Immature natural killer cell (primary cell): ENCODE measurements around the gene TTBK2. TPM values are rescaled to one million over a fixed set of nuclear protein-coding genes. Genes with fewer than 3 reads are reported as not detected.
A peak's percentile ranks its signal among the peaks of the same experiment; 100 is the strongest.
"Not testable (repeated sequence)": the region's sequence is repeated elsewhere in the genome, so short reads cannot be mapped to it uniquely, and the experiment has no call there.

Source experiments
- DNase-seq, 3 donors: peaks; one replicate each; pipeline ENCODE4 v3.0.0; 2022; ENCODE audit warnings: mixed read lengths in 1 of 3
- H3K27ac Mint-ChIP-seq, 6 donors: one replicate each; pipeline ENCODE4 v1.8.0; 2020; ENCODE audit warnings: mixed read lengths in 6 of 6, mild to moderate bottlenecking in 5 of 6, inconsistent platforms in 4 of 6, moderate library complexity in 3 of 6
- H3K27me3 Mint-ChIP-seq, 3 donors: one replicate each; pipeline ENCODE4 v1.8.0; 2020 to 2021; ENCODE audit warnings: low read depth in 3 of 3, mild to moderate bottlenecking in 3 of 3, mixed read lengths in 3 of 3, moderate library complexity in 3 of 3, inconsistent platforms in 1 of 3
- H3K36me3 Mint-ChIP-seq, 3 donors: one replicate each; pipeline ENCODE4 v1.8.0; 2020; ENCODE audit warnings: mixed read lengths in 3 of 3, inconsistent platforms in 2 of 3, mild to moderate bottlenecking in 2 of 3
- H3K4me1 Mint-ChIP-seq, 2 donors: one replicate each; pipeline ENCODE4 v1.8.0; 2020; ENCODE audit warnings: inconsistent platforms in 2 of 2, mild to moderate bottlenecking in 2 of 2, mixed read lengths in 2 of 2, moderate library complexity in 1 of 2
- H3K4me3 Mint-ChIP-seq, 5 donors: one replicate each; pipeline ENCODE4 v1.8.0; 2020; ENCODE audit warnings: mild to moderate bottlenecking in 5 of 5, mixed read lengths in 5 of 5, inconsistent platforms in 3 of 5, moderate library complexity in 3 of 5
- H3K9me3 Mint-ChIP-seq, 6 donors: one replicate each; pipeline ENCODE4 v1.8.0; 2020; ENCODE audit warnings: mild to moderate bottlenecking in 6 of 6, mixed read lengths in 6 of 6, inconsistent platforms in 4 of 6, moderate library complexity in 3 of 6
- polyA plus RNA-seq, 3 donors: library from polyadenylated mRNA; unstranded; fragments of 300-500 nt; fragmentation: Illumina TruSeq; gene quantifications; one replicate each; pipeline ENCODE4 v1.2.3, GENCODE V29; 2021

TTBK2 gene
- polyA plus RNA-seq, 3 donors from 2014 or later, result 5.1 to 11.0 (median 5.9) TPM

- no peak for DNase-seq
- H3K4me1 Mint-ChIP-seq, result peaks cover 14 to 18% of the 10 kb centered on the region in 2 donors
- H3K9me3 Mint-ChIP-seq, result no peaks in the 10 kb centered on the region
- H3K4me3 Mint-ChIP-seq, result no peak overlapping the region
- H3K36me3 Mint-ChIP-seq, result peaks cover 10 to 20% (median 18%) of the 10 kb centered on the region in 3 donors
- H3K27me3 Mint-ChIP-seq, result no peaks in the 10 kb centered on the region
- peak overlapping the region in 1 of 6 donors; percentile 6 for H3K27ac Mint-ChIP-seq
Measured at GRCh38 chr15:42796955-42797782, 123.4 kb downstream of the TTBK2 start.

DNA sequence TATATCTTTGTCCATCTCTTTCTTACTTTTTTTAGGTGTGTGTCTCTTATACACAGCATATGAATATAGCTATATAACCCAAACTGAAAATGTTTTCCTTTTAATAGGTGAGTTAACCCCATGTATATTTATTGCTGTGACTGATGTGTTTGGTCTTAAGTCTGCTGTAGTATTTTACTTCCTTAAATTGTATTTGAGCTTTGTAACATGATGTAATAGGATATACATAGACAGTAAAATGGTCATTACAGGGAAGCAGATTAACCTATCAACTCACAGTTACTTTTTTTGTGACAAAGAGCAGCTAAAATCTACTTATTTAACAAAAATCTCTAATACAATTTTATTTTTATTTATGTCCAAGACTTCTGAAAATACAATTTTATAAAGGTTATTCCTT lies 131.9 kb downstream of the TTBK2 start:
- H3K9me3 Mint-ChIP-seq, result no peaks in the 10 kb centered on the region
- no peak for DNase-seq
- no peak overlapping the region for H3K27ac Mint-ChIP-seq
- no peaks in the 10 kb centered on the region for H3K4me1 Mint-ChIP-seq
- no peak overlapping the region for H3K4me3 Mint-ChIP-seq
- H3K27me3 Mint-ChIP-seq, result no peaks in the 10 kb centered on the region
- peaks cover 7 to 12% (median 10%) of the 10 kb centered on the region in 3 donors for H3K36me3 Mint-ChIP-seq

DNA sequence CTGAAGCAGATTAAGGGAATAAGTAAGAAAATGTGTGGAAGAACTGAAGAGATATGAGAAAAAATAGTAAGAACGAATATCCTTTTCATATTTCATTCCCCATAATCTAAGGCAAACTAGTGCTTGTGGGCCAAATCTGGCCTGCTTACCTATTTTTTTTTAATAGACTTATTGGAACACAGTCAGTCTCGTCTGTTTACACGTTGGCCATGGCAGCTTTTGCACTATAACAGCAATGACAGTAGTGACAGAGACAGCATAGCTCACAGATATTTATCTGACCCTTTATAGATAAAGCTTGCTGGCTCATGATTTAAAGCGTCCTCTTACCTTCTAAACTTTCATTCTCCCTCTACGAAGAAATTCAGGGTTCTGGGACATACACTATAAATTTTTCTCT lies 133.6 kb downstream of the TTBK2 start:
- DNase-seq, result no peak
- Mint-ChIP-seq H3K9me3 (no peaks in the 10 kb centered on the region), H3K27me3 (no peaks in the 10 kb centered on the region), H3K4me1 (no peaks in the 10 kb centered on the region), H3K4me3 (no peak overlapping the region), H3K36me3 (peaks cover 8 to 16% (median 13%) of the 10 kb centered on the region in 3 donors), H3K27ac (peak overlapping the region in 1 of 6 donors; percentile 5)

GRCh38 chr15:42785569-42785968 lies 135.0 kb downstream of the TTBK2 start:
- H3K27ac Mint-ChIP-seq, result no peak overlapping the region
- H3K4me1 Mint-ChIP-seq, result no peaks in the 10 kb centered on the region
- H3K4me3 Mint-ChIP-seq, result no peak overlapping the region
- no peaks in the 10 kb centered on the region for H3K9me3 Mint-ChIP-seq
- no peaks in the 10 kb centered on the region for H3K27me3 Mint-ChIP-seq
- no peak for DNase-seq
- H3K36me3 Mint-ChIP-seq, result peaks cover 9 to 16% (median 13%) of the 10 kb centered on the region in 3 donors

GRCh38 chr15:42784705-42785104 lies 135.9 kb downstream of the TTBK2 start:
- no peak for DNase-seq
- Mint-ChIP-seq H3K27me3 (no peaks in the 10 kb centered on the region), H3K9me3 (no peaks in the 10 kb centered on the region), H3K4me1 (no peaks in the 10 kb centered on the region), H3K4me3 (no peak overlapping the region), H3K36me3 (peaks cover 9 to 17% (median 13%) of the 10 kb centered on the region in 3 donors), H3K27ac (no peak overlapping the region)

- H3K27ac Mint-ChIP-seq, result peak overlapping the region in 1 of 6 donors; percentile 58
Measured at GRCh38 chr15:42782716-42783115, 137.9 kb downstream of the TTBK2 start.

DNA sequence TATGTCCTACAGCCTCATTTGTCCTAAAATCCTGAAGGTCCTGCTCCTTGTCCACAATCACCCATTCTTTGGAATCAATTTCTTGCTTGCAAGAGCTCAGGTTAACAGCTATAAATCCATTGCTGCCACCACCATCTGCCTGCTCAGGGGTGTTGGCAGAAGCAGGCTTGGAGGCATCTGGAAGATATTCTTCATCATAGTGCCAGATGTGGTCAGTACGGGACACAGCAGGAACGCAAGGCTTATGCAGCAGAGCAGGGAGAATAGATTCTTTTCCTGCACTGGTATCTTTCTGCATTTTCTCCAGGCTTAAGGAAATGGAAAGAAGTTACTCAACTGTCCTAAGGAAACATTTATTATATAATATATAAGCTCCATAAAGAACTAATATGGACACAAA lies 145.2 kb downstream of the TTBK2 start:
- no peak overlapping the region for H3K27ac Mint-ChIP-seq
- H3K4me1 Mint-ChIP-seq, result no peaks in the 10 kb centered on the region
- H3K27me3 Mint-ChIP-seq, result no peaks in the 10 kb centered on the region
- H3K36me3 Mint-ChIP-seq, result peaks cover 15 to 23% (median 16%) of the 10 kb centered on the region in 3 donors
- no peak for DNase-seq
- no peak overlapping the region for H3K4me3 Mint-ChIP-seq
- H3K9me3 Mint-ChIP-seq, result no peaks in the 10 kb centered on the region

More at GRCh38 chr15:42782716-42783115, 137.9 kb downstream of the TTBK2 start:
- H3K4me3 Mint-ChIP-seq, result no peak overlapping the region
- peaks cover 9 to 13% (median 13%) of the 10 kb centered on the region in 3 donors for H3K36me3 Mint-ChIP-seq
- no peaks in the 10 kb centered on the region for H3K4me1 Mint-ChIP-seq
- H3K27me3 Mint-ChIP-seq, result no peaks in the 10 kb centered on the region
- no peak for DNase-seq
- H3K9me3 Mint-ChIP-seq, result no peaks in the 10 kb centered on the region

- Mint-ChIP-seq H3K27me3 (no peaks in the 10 kb centered on the region), H3K9me3 (peaks cover 0 to 2% (median 0%) of the 10 kb centered on the region in 6 donors), H3K27ac (no peak overlapping the region), H3K36me3 (peaks cover 16 to 36% (median 27%) of the 10 kb centered on the region in 3 donors), H3K4me3 (no peak overlapping the region), H3K4me1 (peaks cover 5 to 9% of the 10 kb centered on the region in 2 donors)
- DNase-seq, result no peak
Measured at GRCh38 chr15:42772901-42773300, 147.7 kb downstream of the TTBK2 start.

DNA sequence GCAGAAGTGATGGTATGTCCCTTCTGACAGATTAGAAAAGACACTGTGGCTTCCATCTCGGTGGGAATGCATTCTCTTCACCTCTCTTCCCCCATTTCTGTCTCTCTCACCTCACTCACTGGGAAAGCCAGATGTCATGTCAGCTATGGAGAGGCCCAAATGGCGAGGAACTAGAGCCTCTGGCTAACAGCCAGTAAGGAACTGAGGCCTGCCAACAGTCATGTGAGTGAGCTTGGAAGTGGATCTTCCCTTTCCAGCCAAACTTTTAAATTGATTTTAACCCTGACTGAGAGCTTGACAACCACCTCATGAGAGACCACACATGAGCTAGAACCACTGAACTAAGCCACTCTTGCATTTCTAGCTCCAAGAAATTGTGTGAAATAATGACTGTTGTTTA lies 148.4 kb downstream of the TTBK2 start:
- Mint-ChIP-seq H3K36me3 (peaks cover 17 to 43% (median 27%) of the 10 kb centered on the region in 3 donors), H3K4me1 (peaks cover 5 to 9% of the 10 kb centered on the region in 2 donors), H3K27me3 (no peaks in the 10 kb centered on the region), H3K9me3 (peaks cover 0 to 4% (median 0%) of the 10 kb centered on the region in 6 donors), H3K27ac (no peak overlapping the region), H3K4me3 (no peak overlapping the region)
- DNase-seq, result no peak

DNA sequence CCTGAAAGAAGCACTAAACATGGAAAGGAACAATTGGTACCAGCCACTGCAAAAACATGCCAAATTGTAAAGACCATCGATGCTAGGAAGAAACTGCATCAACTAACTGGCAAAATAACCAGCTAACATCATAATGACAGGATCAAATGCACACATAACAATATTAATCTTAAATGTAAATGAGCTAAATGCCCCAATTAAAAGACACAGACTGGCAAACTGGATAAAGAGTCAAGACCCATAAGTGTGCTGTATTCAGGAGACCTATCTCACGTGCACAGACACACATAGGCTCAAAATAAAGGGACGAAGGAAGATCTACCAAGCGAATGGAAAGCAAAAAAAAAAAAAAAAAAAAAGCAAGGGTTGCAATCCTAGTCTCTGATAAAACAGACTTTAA lies 154.5 kb downstream of the TTBK2 start:
- peaks cover 20 to 52% (median 50%) of the 10 kb centered on the region in 3 donors for H3K36me3 Mint-ChIP-seq
- not testable (repeated sequence) for H3K4me3 Mint-ChIP-seq

GRCh38 chr15:42764154-42764731 lies 156.3 kb downstream of the TTBK2 start:
- peaks cover 23 to 49% (median 32%) of the 10 kb centered on the region in 6 donors for H3K9me3 Mint-ChIP-seq
- DNase-seq, H3K4me3 Mint-ChIP-seq, H3K27me3 Mint-ChIP-seq, H3K4me1 Mint-ChIP-seq, H3K27ac Mint-ChIP-seq: not testable (repeated sequence)
- H3K36me3 Mint-ChIP-seq, result peaks cover 29 to 55% (median 54%) of the 10 kb centered on the region in 3 donors

More for the DNA sequence above, 154.5 kb downstream of the TTBK2 start:
- not testable (repeated sequence) for H3K27ac Mint-ChIP-seq, DNase-seq, H3K27me3 Mint-ChIP-seq, H3K4me1 Mint-ChIP-seq
- peaks cover 12 to 30% (median 18%) of the 10 kb centered on the region in 6 donors for H3K9me3 Mint-ChIP-seq

GRCh38 chr15:42761813-42762212 lies 158.8 kb downstream of the TTBK2 start:
- not testable (repeated sequence) for H3K27me3 Mint-ChIP-seq, H3K4me3 Mint-ChIP-seq, DNase-seq, H3K4me1 Mint-ChIP-seq, H3K27ac Mint-ChIP-seq
- peaks cover 21 to 45% (median 31%) of the 10 kb centered on the region in 6 donors for H3K9me3 Mint-ChIP-seq
- H3K36me3 Mint-ChIP-seq, result peaks cover 24 to 52% (median 39%) of the 10 kb centered on the region in 3 donors

GRCh38 chr15:42760759-42761158 lies 159.8 kb downstream of the TTBK2 start:
- Mint-ChIP-seq H3K4me1 (peaks cover 0 to 5% of the 10 kb centered on the region in 2 donors), H3K9me3 (peaks cover 19 to 34% (median 30%) of the 10 kb centered on the region in 6 donors), H3K36me3 (peaks cover 21 to 44% (median 35%) of the 10 kb centered on the region in 3 donors), H3K27me3 (no peaks in the 10 kb centered on the region), H3K27ac (no peak overlapping the region), H3K4me3 (no peak overlapping the region)
- no peak for DNase-seq

GRCh38 chr15:42759093-42759492 lies 161.5 kb downstream of the TTBK2 start:
- no peak overlapping the region for H3K27ac Mint-ChIP-seq
- H3K9me3 Mint-ChIP-seq, result peaks cover 19 to 30% (median 27%) of the 10 kb centered on the region in 6 donors
- DNase-seq, result no peak
- peaks cover 21 to 34% (median 28%) of the 10 kb centered on the region in 3 donors for H3K36me3 Mint-ChIP-seq
- H3K4me3 Mint-ChIP-seq, result no peak overlapping the region
- no peaks in the 10 kb centered on the region for H3K27me3 Mint-ChIP-seq
- peaks cover 0 to 5% of the 10 kb centered on the region in 2 donors for H3K4me1 Mint-ChIP-seq
